Keratinocyte (primary cell): ENCODE measurements around the gene MTHFD1L. TPM values are rescaled to one million over a fixed set of nuclear protein-coding genes. Genes with fewer than 3 reads are reported as not detected.

Experiments used
- DNase-seq: peaks from one replicate; pipeline ENCODE4 v3.0.0-alpha.2; 2011; ENCODE audit warnings: low read depth, missing footprints, low spot score
- FAIRE-seq: peaks from 2 replicates; lab custom pipeline; 2011; peaks lifted over from hg19 to GRCh38; lab: Jason Lieb, UNC
- H2AFZ ChIP-seq: 2 replicates; pipeline ENCODE4 v1.6.0; 2012; ENCODE audit warnings: low read length, control low read depth, inconsistent platforms; ENCODE audit not compliant: control insufficient read depth
- H3K27ac ChIP-seq: 2 replicates; pipeline ENCODE4 v1.5.1; 2011; ENCODE audit warnings: low read length; ENCODE audit not compliant: control insufficient read depth, insufficient read depth
- H3K27me3 ChIP-seq: 3 replicates; pipeline ENCODE4 v1.6.0; 2011; ENCODE audit warnings: low read length; ENCODE audit not compliant: control insufficient read depth, insufficient read depth; ENCODE audit errors: extremely low read depth
- H3K36me3 ChIP-seq, 2 experiments: 2 replicates in 1 of 2; 3 replicates in 1 of 2; pipeline ENCODE4 v1.5.1; 2011; ENCODE audit warnings: low read length in 2 of 2, mild to moderate bottlenecking in 1 of 2; ENCODE audit not compliant: control insufficient read depth in 2 of 2, insufficient read depth in 2 of 2; ENCODE audit errors: extremely low read depth in 1 of 2
- H3K4me1 ChIP-seq: 3 replicates; pipeline ENCODE4 v1.5.1; 2011; ENCODE audit warnings: low read length; ENCODE audit not compliant: control insufficient read depth, insufficient read depth; ENCODE audit errors: extremely low read depth
- H3K4me2 ChIP-seq: 3 replicates; pipeline ENCODE4 v1.6.0; 2011; ENCODE audit warnings: low read depth, low read length; ENCODE audit not compliant: control insufficient read depth, insufficient read depth; ENCODE audit errors: extremely low read depth
- H3K4me3 ChIP-seq, 3 experiments: fragments of 200-600 bp in 1 of 3; sonication (generic) in 1 of 3; 2 replicates in 2 of 3; 3 replicates in 1 of 3; pipeline ENCODE4 v1.5.1; 2011 to 2016; ENCODE audit warnings: low read length in 3 of 3, mild to moderate bottlenecking in 3 of 3, control low read depth in 2 of 3, inconsistent platforms in 1 of 3, low read depth in 1 of 3, mixed read lengths in 1 of 3, mixed run types in 1 of 3, moderate library complexity in 1 of 3; ENCODE audit not compliant: control insufficient read depth in 2 of 3, insufficient read depth in 2 of 3; ENCODE audit errors: extremely low read depth in 1 of 3
- H3K79me2 ChIP-seq: 2 replicates; pipeline ENCODE4 v1.6.0; 2012; ENCODE audit warnings: low read length; ENCODE audit not compliant: control insufficient read depth, insufficient read depth
- H3K9ac ChIP-seq: 3 replicates; pipeline ENCODE4 v1.6.0; 2011; ENCODE audit warnings: low read length; ENCODE audit not compliant: control insufficient read depth, insufficient read depth; ENCODE audit errors: extremely low read depth
- H3K9me1 ChIP-seq: 3 replicates; pipeline ENCODE4 v1.6.0; 2011; ENCODE audit warnings: low read length; ENCODE audit not compliant: control insufficient read depth, insufficient read depth; ENCODE audit errors: extremely low read depth
- H3K9me3 ChIP-seq: 2 replicates; pipeline ENCODE4 v1.5.1; 2012; ENCODE audit warnings: low read depth, low read length; ENCODE audit not compliant: control insufficient read depth
- H4K20me1 ChIP-seq: 3 replicates; pipeline ENCODE4 v1.6.0; 2011; ENCODE audit warnings: low read length; ENCODE audit not compliant: control insufficient read depth, insufficient read depth; ENCODE audit errors: extremely low read depth
- EZH2 ChIP-seq: IDR thresholded peaks from one replicate; pipeline ENCODE4 v1.6.1; 2012; ENCODE audit warnings: inconsistent platforms, mild to moderate bottlenecking, low read length, moderate library complexity
- dilution Hi-C: fragments of 300-500 bp; cut with MboI; formaldehyde crosslinking; loops from one replicate; pipeline ENCODE4 v1.7.0; 2020; ENCODE audit warnings: low sequenced_read_pairs; ENCODE audit not compliant: extremely low pct_ligation_motif_present
- polyA plus RNA-seq, 5 experiments: library from polyadenylated mRNA; depleted of rRNA in 3 of 5; stranded (reverse) in 3 of 5; stranded (forward) in 1 of 5; unstranded in 1 of 5; fragments of >200 nt; gene quantifications; 1 replicate in 1 of 5; 2 replicates in 3 of 5; 3 replicates in 1 of 5; pipeline versions ENCODE4 v1.2.1 to v1.2.3, GENCODE V29; 2011 to 2012; ENCODE audit warnings: missing spikeins in 2 of 5, low read depth in 1 of 5, low replicate concordance in 1 of 5
- TF ChIP-seq, protein P1 (sequence below), 3 experiments: IDR thresholded peaks in 1 of 3; conservative IDR thresholded peaks in 1 of 3; optimal IDR thresholded peaks in 1 of 3; 2 replicates in 2 of 3; 3 replicates in 1 of 3; pipeline versions ENCODE3 to v1.5.1; 2011; ENCODE audit warnings: low read length in 3 of 3, mild to moderate bottlenecking in 3 of 3, moderate library complexity in 2 of 3, control low read depth in 1 of 3, inconsistent platforms in 1 of 3; ENCODE audit not compliant: insufficient read depth in 2 of 3; ENCODE audit errors: extremely low read depth in 1 of 3

Gene MTHFD1L
- polyA plus RNA-seq, 1 donor (not counting 4 experiments of a cell fraction or from before 2014, with no cell fraction given) = 38.0 TPM

- FAIRE-seq (no peak), DNase-seq (no peak)
- Histone ChIP-seq H3K27ac (no peak overlapping the region), H2AFZ (no peak overlapping the region), H3K9ac (no peak overlapping the region), H3K27me3 (no peaks in the 10 kb centered on the region), H3K4me3 (no peak overlapping the region), H3K79me2 (no peaks in the 10 kb centered on the region), H3K4me2 (no peak overlapping the region), H3K4me1 (no peaks in the 10 kb centered on the region), H3K9me1 (no peaks in the 10 kb centered on the region), H3K9me3 (no peaks in the 10 kb centered on the region), H4K20me1 (no peaks in the 10 kb centered on the region), H3K36me3 (no peaks in the 10 kb centered on the region)
- dilution Hi-C loops = no loop called here
- TF ChIP-seq, protein P1, sequence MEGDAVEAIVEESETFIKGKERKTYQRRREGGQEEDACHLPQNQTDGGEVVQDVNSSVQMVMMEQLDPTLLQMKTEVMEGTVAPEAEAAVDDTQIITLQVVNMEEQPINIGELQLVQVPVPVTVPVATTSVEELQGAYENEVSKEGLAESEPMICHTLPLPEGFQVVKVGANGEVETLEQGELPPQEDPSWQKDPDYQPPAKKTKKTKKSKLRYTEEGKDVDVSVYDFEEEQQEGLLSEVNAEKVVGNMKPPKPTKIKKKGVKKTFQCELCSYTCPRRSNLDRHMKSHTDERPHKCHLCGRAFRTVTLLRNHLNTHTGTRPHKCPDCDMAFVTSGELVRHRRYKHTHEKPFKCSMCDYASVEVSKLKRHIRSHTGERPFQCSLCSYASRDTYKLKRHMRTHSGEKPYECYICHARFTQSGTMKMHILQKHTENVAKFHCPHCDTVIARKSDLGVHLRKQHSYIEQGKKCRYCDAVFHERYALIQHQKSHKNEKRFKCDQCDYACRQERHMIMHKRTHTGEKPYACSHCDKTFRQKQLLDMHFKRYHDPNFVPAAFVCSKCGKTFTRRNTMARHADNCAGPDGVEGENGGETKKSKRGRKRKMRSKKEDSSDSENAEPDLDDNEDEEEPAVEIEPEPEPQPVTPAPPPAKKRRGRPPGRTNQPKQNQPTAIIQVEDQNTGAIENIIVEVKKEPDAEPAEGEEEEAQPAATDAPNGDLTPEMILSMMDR (optimal IDR thresholded peaks at IDR 0.05 in 1 of 3, IDR thresholded peaks at IDR 0.05 in 1 of 3, conservative IDR thresholded peaks at IDR 0.05 in 1 of 3; ENCODE audit: extremely low read depth in 1 of 3, insufficient read depth in 2 of 3, low read length in 3 of 3) = no peak
- no peak for TF ChIP-seq EZH2
Observed at GRCh38 chr6:151075527-151075926, 210.0 kb downstream of the MTHFD1L start.

- H3K9me1 ChIP-seq = no peaks in the 10 kb centered on the region
- H3K4me3 ChIP-seq = no peak overlapping the region
- DNase-seq (no peak), FAIRE-seq (no peak)
- no peak overlapping the region for H2AFZ ChIP-seq
- H3K27ac ChIP-seq = no peak overlapping the region
- dilution Hi-C loops = no loop called here
- no peaks in the 10 kb centered on the region for H3K9me3 ChIP-seq
- H3K27me3 ChIP-seq = no peaks in the 10 kb centered on the region
- H3K9ac ChIP-seq = no peak overlapping the region
- no peaks in the 10 kb centered on the region for H3K36me3 ChIP-seq
- H3K4me1 ChIP-seq = no peaks in the 10 kb centered on the region
- no peak for TF ChIP-seq EZH2
- TF ChIP-seq, protein P1 (optimal IDR thresholded peaks at IDR 0.05 in 1 of 3, IDR thresholded peaks at IDR 0.05 in 1 of 3, conservative IDR thresholded peaks at IDR 0.05 in 1 of 3; ENCODE audit: extremely low read depth in 1 of 3, insufficient read depth in 2 of 3, low read length in 3 of 3) = no peak
- H3K79me2 ChIP-seq = no peaks in the 10 kb centered on the region
- H3K4me2 ChIP-seq = no peak overlapping the region
- H4K20me1 ChIP-seq = no peaks in the 10 kb centered on the region
Observed at GRCh38 chr6:151075930-151076555, 210.5 kb downstream of the MTHFD1L start.
